Activated naive CD4-positive, alpha-beta T cell treated with anti-CD3 and anti-CD28 coated beads, Interleukin-2, amount 50 U/mL, for 24 hours (primary cell): ENCODE data around the gene CUTC.

Experiments
- H3K27ac Mint-ChIP-seq: one replicate; pipeline ENCODE4 v1.8.0; 2021; ENCODE audit warnings: mild to moderate bottlenecking, mixed read lengths
- H3K27me3 Mint-ChIP-seq: one replicate; pipeline ENCODE4 v1.8.0; 2021; ENCODE audit warnings: mixed read lengths
- H3K36me3 Mint-ChIP-seq: one replicate; pipeline ENCODE4 v1.8.0; 2021; ENCODE audit warnings: mixed read lengths
- H3K4me1 Mint-ChIP-seq: one replicate; pipeline ENCODE4 v1.8.0; 2021; ENCODE audit warnings: mixed read lengths
- H3K4me3 Mint-ChIP-seq: one replicate; pipeline ENCODE4 v1.8.0; 2021; ENCODE audit warnings: mild to moderate bottlenecking, mixed read lengths
- H3K9me3 Mint-ChIP-seq: one replicate; pipeline ENCODE4 v1.8.0; 2021; ENCODE audit warnings: mixed read lengths

Gene CUTC

GRCh38 chr10:99732033-99732842 is at the start of gene CUTC, which contains the start of gene COX15:
Gene CUTC, plus strand, starts transcription at chr10:99732234. Its CDS starts 115 bp downstream, at chr10:99732349.
Gene COX15, minus strand, starts transcription at chr10:99732127. Its CDS starts 78 bp downstream, at chr10:99732049.
- peaks cover 16% of the 10 kb centered on the region for H3K36me3 Mint-ChIP-seq
- H3K27ac Mint-ChIP-seq: peak within 1 kb of the TSS; percentile 99
- H3K9me3 Mint-ChIP-seq: no peaks in the 10 kb centered on the region
- H3K27me3 Mint-ChIP-seq: no peaks in the 10 kb centered on the region
- H3K4me3 Mint-ChIP-seq: peak within 1 kb of the TSS; percentile 100
- peaks cover 38% of the 10 kb centered on the region for H3K4me1 Mint-ChIP-seq

GRCh38 chr10:99682752-99683151 is 49.3 kb upstream of the CUTC start:
- H3K4me1 Mint-ChIP-seq: no peaks in the 10 kb centered on the region
- H3K27ac Mint-ChIP-seq: no peak overlapping the region
- H3K9me3 Mint-ChIP-seq: no peaks in the 10 kb centered on the region
- no peaks in the 10 kb centered on the region for H3K27me3 Mint-ChIP-seq
- peaks cover 5% of the 10 kb centered on the region for H3K36me3 Mint-ChIP-seq
- no peak overlapping the region for H3K4me3 Mint-ChIP-seq

GRCh38 chr10:99685597-99685967 is 46.5 kb upstream of the CUTC start:
- Mint-ChIP-seq H3K4me1 (no peaks in the 10 kb centered on the region), H3K36me3 (peaks cover 2% of the 10 kb centered on the region), H3K4me3 (no peak overlapping the region), H3K27me3 (no peaks in the 10 kb centered on the region), H3K27ac (no peak overlapping the region), H3K9me3 (no peaks in the 10 kb centered on the region)

GRCh38 chr10:99689461-99689860 is 42.6 kb upstream of the CUTC start:
- no peak overlapping the region for H3K4me3 Mint-ChIP-seq
- H3K27ac Mint-ChIP-seq: no peak overlapping the region
- peaks cover 10% of the 10 kb centered on the region for H3K36me3 Mint-ChIP-seq
- H3K9me3 Mint-ChIP-seq: no peaks in the 10 kb centered on the region
- no peaks in the 10 kb centered on the region for H3K27me3 Mint-ChIP-seq
- H3K4me1 Mint-ChIP-seq: no peaks in the 10 kb centered on the region

GRCh38 chr10:99693933-99694583 is 38.0 kb upstream of the CUTC start:
- no peak overlapping the region for H3K4me3 Mint-ChIP-seq
- no peaks in the 10 kb centered on the region for H3K4me1 Mint-ChIP-seq
- H3K27ac Mint-ChIP-seq: no peak overlapping the region
- no peaks in the 10 kb centered on the region for H3K27me3 Mint-ChIP-seq
- H3K36me3 Mint-ChIP-seq: peaks cover 8% of the 10 kb centered on the region
- no peaks in the 10 kb centered on the region for H3K9me3 Mint-ChIP-seq

- no peaks in the 10 kb centered on the region for H3K9me3 Mint-ChIP-seq
- no peaks in the 10 kb centered on the region for H3K27me3 Mint-ChIP-seq
Measured at GRCh38 chr10:99695761-99696160, 36.3 kb upstream of the CUTC start.

GRCh38 chr10:99698504-99699080 is 33.4 kb upstream of the CUTC start:
- H3K4me3 Mint-ChIP-seq: no peak overlapping the region

More at GRCh38 chr10:99695761-99696160, 36.3 kb upstream of the CUTC start:
- Mint-ChIP-seq H3K27ac (no peak overlapping the region), H3K36me3 (peaks cover 8% of the 10 kb centered on the region), H3K4me3 (no peak overlapping the region), H3K4me1 (no peaks in the 10 kb centered on the region)

GRCh38 chr10:99700649-99701048 is 31.4 kb upstream of the CUTC start:
- no peak overlapping the region for H3K4me3 Mint-ChIP-seq
- H3K4me1 Mint-ChIP-seq: no peaks in the 10 kb centered on the region
- H3K27ac Mint-ChIP-seq: no peak overlapping the region
- H3K27me3 Mint-ChIP-seq: no peaks in the 10 kb centered on the region
- H3K9me3 Mint-ChIP-seq: no peaks in the 10 kb centered on the region
- H3K36me3 Mint-ChIP-seq: peaks cover 7% of the 10 kb centered on the region

More at GRCh38 chr10:99698504-99699080, 33.4 kb upstream of the CUTC start:
- Mint-ChIP-seq H3K36me3 (peaks cover 4% of the 10 kb centered on the region), H3K9me3 (no peaks in the 10 kb centered on the region), H3K27me3 (no peaks in the 10 kb centered on the region), H3K27ac (no peak overlapping the region), H3K4me1 (no peaks in the 10 kb centered on the region)

- Mint-ChIP-seq H3K4me3 (no peak overlapping the region), H3K4me1 (peaks cover 8% of the 10 kb centered on the region), H3K9me3 (no peaks in the 10 kb centered on the region), H3K27ac (peak overlapping the region; percentile 73), H3K36me3 (peaks cover 11% of the 10 kb centered on the region), H3K27me3 (no peaks in the 10 kb centered on the region)
Measured at GRCh38 chr10:99708428-99709012, 23.5 kb upstream of the CUTC start.

GRCh38 chr10:99709480-99710229 is 22.4 kb upstream of the CUTC start:
- H3K4me3 Mint-ChIP-seq: no peak overlapping the region
- peaks cover 8% of the 10 kb centered on the region for H3K36me3 Mint-ChIP-seq
- H3K27ac Mint-ChIP-seq: peak overlapping the region; percentile 51

GRCh38 chr10:99711129-99711719 is 20.8 kb upstream of the CUTC start:
- Mint-ChIP-seq H3K4me3 (no peak overlapping the region), H3K27me3 (no peaks in the 10 kb centered on the region), H3K36me3 (peaks cover 5% of the 10 kb centered on the region), H3K9me3 (no peaks in the 10 kb centered on the region), H3K27ac (no peak overlapping the region), H3K4me1 (peaks cover 8% of the 10 kb centered on the region)

More at GRCh38 chr10:99709480-99710229, 22.4 kb upstream of the CUTC start:
- Mint-ChIP-seq H3K4me1 (peaks cover 8% of the 10 kb centered on the region), H3K27me3 (no peaks in the 10 kb centered on the region), H3K9me3 (no peaks in the 10 kb centered on the region)

GRCh38 chr10:99714446-99714845 is 17.6 kb upstream of the CUTC start:
- peaks cover 7% of the 10 kb centered on the region for H3K4me1 Mint-ChIP-seq
- H3K4me3 Mint-ChIP-seq: no peak overlapping the region
- no peaks in the 10 kb centered on the region for H3K9me3 Mint-ChIP-seq
- H3K27me3 Mint-ChIP-seq: no peaks in the 10 kb centered on the region
- no peak overlapping the region for H3K27ac Mint-ChIP-seq
- peaks cover 5% of the 10 kb centered on the region for H3K36me3 Mint-ChIP-seq

- H3K27me3 Mint-ChIP-seq: no peaks in the 10 kb centered on the region
- peaks cover 4% of the 10 kb centered on the region for H3K4me1 Mint-ChIP-seq
- peaks cover 14% of the 10 kb centered on the region for H3K36me3 Mint-ChIP-seq
- H3K27ac Mint-ChIP-seq: no peak overlapping the region
- no peak overlapping the region for H3K4me3 Mint-ChIP-seq
- no peaks in the 10 kb centered on the region for H3K9me3 Mint-ChIP-seq
Measured at GRCh38 chr10:99720387-99720786, 11.6 kb upstream of the CUTC start.

GRCh38 chr10:99730026-99730425 is 2.0 kb upstream of the CUTC start:
- H3K27me3 Mint-ChIP-seq: no peaks in the 10 kb centered on the region
- peaks cover 23% of the 10 kb centered on the region for H3K4me1 Mint-ChIP-seq
- peaks cover 12% of the 10 kb centered on the region for H3K36me3 Mint-ChIP-seq
- H3K9me3 Mint-ChIP-seq: no peaks in the 10 kb centered on the region
- no peak overlapping the region for H3K27ac Mint-ChIP-seq
- H3K4me3 Mint-ChIP-seq: no peak overlapping the region
